Hepatocyte (in vitro differentiated cells): ENCODE measurements around the gene VAPB. TPM values are rescaled to one million over a fixed set of nuclear protein-coding genes. Genes with fewer than 3 reads are reported as not detected.

Source experiments
- DNase-seq: peaks from one replicate; pipeline ENCODE4 v3.0.0-alpha.2; 2016; ENCODE audit warnings: low spot score
- H2AFZ ChIP-seq: fragments of 200-600 bp; sonication (generic); 2 replicates; pipeline ENCODE4 v1.6.0; 2016; ENCODE audit warnings: antibody characterized with exemption, mild to moderate bottlenecking
- H3K27ac ChIP-seq: fragments of 200-600 bp; sonication (generic); 2 replicates; pipeline ENCODE4 v1.5.1; 2016; ENCODE audit warnings: mild to moderate bottlenecking
- H3K27me3 ChIP-seq: fragments of 200-600 bp; sonication (generic); 2 replicates; pipeline ENCODE4 v1.6.1; 2016
- H3K36me3 ChIP-seq: fragments of 200-600 bp; sonication (generic); replicated peaks from 2 replicates; pipeline ENCODE4 v1.5.1; 2016; ENCODE audit warnings: low read depth; ENCODE audit not compliant: insufficient read depth
- H3K4me1 ChIP-seq: fragments of 200-600 bp; sonication (generic); 2 replicates; pipeline ENCODE4 v1.5.1; 2016; ENCODE audit warnings: mild to moderate bottlenecking, moderate library complexity; ENCODE audit not compliant: insufficient read depth
- H3K4me2 ChIP-seq: fragments of 200-600 bp; sonication (generic); 2 replicates; pipeline ENCODE4 v1.6.0; 2016
- H3K4me3 ChIP-seq: fragments of 200-600 bp; sonication (generic); 2 replicates; pipeline ENCODE4 v1.5.1; 2016; ENCODE audit warnings: mild to moderate bottlenecking
- H3K79me2 ChIP-seq: fragments of 200-600 bp; sonication (generic); 2 replicates; pipeline ENCODE4 v1.6.0; 2017; ENCODE audit warnings: mild to moderate bottlenecking
- H3K9me2 ChIP-seq: fragments of 200-600 bp; sonication (generic); replicated peaks from 2 replicates; pipeline ENCODE4 v1.6.0; 2017; ENCODE audit warnings: mild to moderate bottlenecking; ENCODE audit not compliant: insufficient read depth
- H3K9me3 ChIP-seq: fragments of 200-600 bp; sonication (generic); 2 replicates; pipeline ENCODE4 v1.5.1; 2016; ENCODE audit warnings: low read depth, mild to moderate bottlenecking
- H4K20me1 ChIP-seq: fragments of 200-600 bp; sonication (generic); 2 replicates; pipeline ENCODE4 v1.6.0; 2016; ENCODE audit warnings: mild to moderate bottlenecking; ENCODE audit not compliant: insufficient read depth, poor library complexity, severe bottlenecking
- EZH2 ChIP-seq: fragments of 200-600 bp; sonication (generic); IDR thresholded peaks from 2 replicates; pipeline ENCODE4 v1.6.1; 2016; ENCODE audit warnings: antibody characterized with exemption, mild to moderate bottlenecking, borderline replicate concordance
- EZH2phosphoT487 ChIP-seq: fragments of 200-600 bp; sonication (generic); IDR thresholded peaks from one replicate; pipeline ENCODE4 v1.6.1; 2018; ENCODE audit warnings: antibody characterized with exemption, mild to moderate bottlenecking, low read depth, moderate library complexity; ENCODE audit not compliant: unreplicated experiment, severe bottlenecking
- WGBS: methylation state at CpG from one replicate; pipeline ENCODE4 v1.1.6; 2016; ENCODE audit warnings: low lambda C conversion rate; ENCODE audit errors: missing lambda C conversion rate; 5-methylcytosine and 5-hydroxymethylcytosine counted together
- polyA plus RNA-seq: library from polyadenylated mRNA; unstranded; fragments of >200 nt; fragmentation: Nextera tagmentation; extraction: Ambion mirVana; gene quantifications from 2 replicates; pipeline ENCODE4 v1.2.1, GENCODE V29; 2016
- total RNA-seq: library from RNA; depleted of rRNA; stranded (reverse); fragments of >200 nt; gene quantifications from 2 replicates; pipeline ENCODE4 v1.2.3, GENCODE V29; 2014
- TF ChIP-seq, protein P1 (sequence below): fragments of 200-600 bp; sonication (generic); IDR thresholded peaks from 2 replicates; pipeline ENCODE4 v1.5.1; 2016; ENCODE audit warnings: antibody characterized with exemption, mild to moderate bottlenecking; ENCODE audit not compliant: poor library complexity

The VAPB gene
- total and polyA plus RNA-seq, 2 experiments from 2014 or later: 32.1 to 49.6 TPM

DNA sequence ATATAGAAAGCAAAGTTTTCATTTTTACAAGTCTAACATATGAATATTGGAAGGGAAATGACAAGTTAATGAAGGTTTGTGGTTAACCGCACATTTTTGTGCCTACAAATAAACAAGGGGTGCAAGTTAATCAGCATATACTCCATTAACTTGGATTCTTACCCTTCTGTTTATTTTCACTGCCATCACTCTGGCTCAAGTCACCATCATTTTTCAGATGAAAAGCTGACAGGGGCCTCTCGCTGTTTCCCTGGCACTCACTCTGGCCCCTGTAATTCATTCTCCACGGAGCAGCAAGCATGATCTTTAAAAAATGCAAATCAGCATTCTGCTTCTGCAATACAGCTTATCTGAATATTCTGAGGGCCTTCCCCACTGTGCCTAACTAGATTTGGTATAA, 96.4 kb downstream of the VAPB start:
- H3K9me3 ChIP-seq: peaks cover 10% of the 10 kb centered on the region
- H3K36me3 ChIP-seq: no peaks in the 10 kb centered on the region
- no peak overlapping the region for H2AFZ ChIP-seq
- no peaks in the 10 kb centered on the region for H3K79me2 ChIP-seq
- H3K27ac ChIP-seq: no peak overlapping the region
- no peaks in the 10 kb centered on the region for H3K9me2 ChIP-seq
- TF ChIP-seq EZH2phosphoT487 (no peak), EZH2 (no peak)
- TF ChIP-seq, protein P1, sequence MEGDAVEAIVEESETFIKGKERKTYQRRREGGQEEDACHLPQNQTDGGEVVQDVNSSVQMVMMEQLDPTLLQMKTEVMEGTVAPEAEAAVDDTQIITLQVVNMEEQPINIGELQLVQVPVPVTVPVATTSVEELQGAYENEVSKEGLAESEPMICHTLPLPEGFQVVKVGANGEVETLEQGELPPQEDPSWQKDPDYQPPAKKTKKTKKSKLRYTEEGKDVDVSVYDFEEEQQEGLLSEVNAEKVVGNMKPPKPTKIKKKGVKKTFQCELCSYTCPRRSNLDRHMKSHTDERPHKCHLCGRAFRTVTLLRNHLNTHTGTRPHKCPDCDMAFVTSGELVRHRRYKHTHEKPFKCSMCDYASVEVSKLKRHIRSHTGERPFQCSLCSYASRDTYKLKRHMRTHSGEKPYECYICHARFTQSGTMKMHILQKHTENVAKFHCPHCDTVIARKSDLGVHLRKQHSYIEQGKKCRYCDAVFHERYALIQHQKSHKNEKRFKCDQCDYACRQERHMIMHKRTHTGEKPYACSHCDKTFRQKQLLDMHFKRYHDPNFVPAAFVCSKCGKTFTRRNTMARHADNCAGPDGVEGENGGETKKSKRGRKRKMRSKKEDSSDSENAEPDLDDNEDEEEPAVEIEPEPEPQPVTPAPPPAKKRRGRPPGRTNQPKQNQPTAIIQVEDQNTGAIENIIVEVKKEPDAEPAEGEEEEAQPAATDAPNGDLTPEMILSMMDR: no peak
- DNase-seq: no peak
- no peaks in the 10 kb centered on the region for H4K20me1 ChIP-seq
- no peaks in the 10 kb centered on the region for H3K4me1 ChIP-seq
- H3K27me3 ChIP-seq: no peaks in the 10 kb centered on the region
- 89% methylated on average over 3 of the region's 3 CpGs for WGBS
- no peak overlapping the region for H3K4me3 ChIP-seq
- no peak overlapping the region for H3K4me2 ChIP-seq

DNA sequence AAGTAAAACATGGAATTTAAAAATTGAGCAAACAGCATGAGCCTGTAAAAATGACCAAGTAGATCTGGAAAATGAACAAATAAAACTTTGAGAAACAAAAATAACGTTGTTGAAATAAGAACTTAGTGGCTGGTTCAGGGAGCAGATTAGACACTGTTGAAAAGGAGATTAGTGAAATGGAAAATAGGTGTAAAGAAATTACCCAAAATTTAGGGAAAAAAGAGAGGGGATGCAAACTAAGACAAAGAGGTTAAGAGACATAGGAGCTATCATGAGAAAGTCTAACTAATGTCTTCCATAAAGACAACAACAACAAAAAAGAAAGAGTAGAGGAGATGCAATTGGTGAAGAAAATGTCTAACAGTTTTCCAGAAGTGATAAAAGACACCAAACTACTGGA, 97.2 kb downstream of the VAPB start:
- no peak overlapping the region for H2AFZ ChIP-seq
- no peaks in the 10 kb centered on the region for H3K79me2 ChIP-seq
- TF ChIP-seq EZH2: no peak
- TF ChIP-seq, protein P1: no peak
- no peak for TF ChIP-seq EZH2phosphoT487
- H4K20me1 ChIP-seq: no peaks in the 10 kb centered on the region
- H3K9me3 ChIP-seq: peaks cover 10% of the 10 kb centered on the region
- no peaks in the 10 kb centered on the region for H3K36me3 ChIP-seq
- peaks cover 4% of the 10 kb centered on the region for H3K27me3 ChIP-seq
- H3K4me1 ChIP-seq: no peaks in the 10 kb centered on the region
- no peak for DNase-seq
- H3K9me2 ChIP-seq: no peaks in the 10 kb centered on the region
- H3K4me2 ChIP-seq: no peak overlapping the region
- 41% methylated on average over 1 of the region's 1 CpG for WGBS
- no peak overlapping the region for H3K4me3 ChIP-seq
- H3K27ac ChIP-seq: no peak overlapping the region

DNA sequence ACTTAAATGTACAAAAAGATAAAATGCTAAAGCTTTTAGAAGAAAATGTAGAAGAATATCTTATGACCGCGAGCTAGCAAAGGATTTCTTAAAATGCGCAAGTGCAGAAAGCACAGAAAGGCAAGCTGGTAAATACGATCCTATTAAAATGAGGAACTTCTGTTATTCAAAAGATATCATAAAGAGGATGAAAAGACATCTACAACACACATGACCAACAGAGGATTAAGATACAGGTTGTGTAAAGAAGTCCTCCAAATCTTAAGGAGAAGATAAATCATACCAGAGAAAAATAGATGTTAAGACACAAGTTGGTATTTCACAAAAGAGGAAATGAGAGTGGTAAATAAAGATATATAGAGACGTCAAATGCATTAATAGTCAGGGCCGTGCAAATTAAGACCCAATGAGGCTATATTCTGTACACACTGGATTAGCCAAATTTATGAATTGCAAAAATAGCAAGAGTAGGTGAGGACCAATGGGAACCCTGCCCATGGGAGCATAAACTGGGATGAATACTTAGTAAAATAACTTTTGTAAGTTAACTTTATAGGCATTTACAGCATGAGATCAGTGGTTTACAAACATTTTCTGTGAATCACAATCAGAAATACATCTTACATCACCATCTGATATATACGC, 103.2 kb downstream of the VAPB start:
- no peak for DNase-seq
- Histone ChIP-seq H4K20me1 (no peaks in the 10 kb centered on the region), H3K4me1 (no peaks in the 10 kb centered on the region), H3K27me3 (peaks cover 4% of the 10 kb centered on the region), H3K9me3 (no peaks in the 10 kb centered on the region), H3K4me3 (no peak overlapping the region), H3K36me3 (no peaks in the 10 kb centered on the region), H2AFZ (no peak overlapping the region), H3K4me2 (no peak overlapping the region), H3K27ac (no peak overlapping the region), H3K9me2 (no peaks in the 10 kb centered on the region), H3K79me2 (no peaks in the 10 kb centered on the region)
- TF ChIP-seq EZH2phosphoT487: no peak
- TF ChIP-seq EZH2: no peak
- TF ChIP-seq, protein P1: no peak
- WGBS: 94% methylated on average over 7 of the region's 7 CpGs
